ENCODE measurements around the gene AP5Z1.

Gene AP5Z1

GRCh38 chr7:4805110-4805983 lies 29.9 kb downstream of the AP5Z1 start:
- DNase-seq = no peak

GRCh38 chr7:4805984-4806300 lies 30.5 kb downstream of the AP5Z1 start:
- no peak for DNase-seq

GRCh38 chr7:4806983-4807597 lies 31.7 kb downstream of the AP5Z1 start:
- no peak for DNase-seq

GRCh38 chr7:4807598-4808016 lies 32.2 kb downstream of the AP5Z1 start:
- DNase-seq = no peak

GRCh38 chr7:4808026-4808425 lies 32.6 kb downstream of the AP5Z1 start:
- DNase-seq = no peak

GRCh38 chr7:4808565-4808964 lies 33.1 kb downstream of the AP5Z1 start:
- no peak for DNase-seq

GRCh38 chr7:4809091-4809591 lies 33.7 kb downstream of the AP5Z1 start:
- DNase-seq = peak; percentile 45

- no peak for DNase-seq
Observed at GRCh38 chr7:4809666-4810065, 34.2 kb downstream of the AP5Z1 start.

GRCh38 chr7:4814433-4814832 lies 39.0 kb downstream of the AP5Z1 start:
- no peak for DNase-seq

- DNase-seq = no peak
Observed at GRCh38 chr7:4815121-4815520, 39.7 kb downstream of the AP5Z1 start.

GRCh38 chr7:4815609-4816418 lies 40.4 kb downstream of the AP5Z1 start:
- DNase-seq = no peak

- no peak for DNase-seq
Observed at GRCh38 chr7:4816419-4817080, 41.1 kb downstream of the AP5Z1 start.

- no peak for DNase-seq
Observed at GRCh38 chr7:4817178-4817901, 41.9 kb downstream of the AP5Z1 start.

GRCh38 chr7:4818000-4818794 lies 42.8 kb downstream of the AP5Z1 start:
- no peak for DNase-seq

- DNase-seq = no peak
Observed at GRCh38 chr7:4819560-4820404, 44.4 kb downstream of the AP5Z1 start.

GRCh38 chr7:4820405-4820966 lies 45.1 kb downstream of the AP5Z1 start:
- no peak for DNase-seq

GRCh38 chr7:4820967-4821471 lies 45.6 kb downstream of the AP5Z1 start:
- no peak for DNase-seq

GRCh38 chr7:4822677-4823076 lies 47.3 kb downstream of the AP5Z1 start:
- DNase-seq = no peak

- DNase-seq = no peak
Observed at GRCh38 chr7:4823441-4824119, 48.2 kb downstream of the AP5Z1 start.
